ENCODE measurements around the gene ZCCHC17. TPM values are rescaled to one million over a fixed set of nuclear protein-coding genes. Genes with fewer than 3 reads are reported as not detected.
"Not testable (repeated sequence)": the region's sequence is repeated elsewhere in the genome, so short reads cannot be mapped to it uniquely, and the experiment has no call there.

ZCCHC17 gene
- 55.8 TPM for polyA plus RNA-seq (2012; ENCODE audit: insufficient read depth, insufficient read length)

DNA sequence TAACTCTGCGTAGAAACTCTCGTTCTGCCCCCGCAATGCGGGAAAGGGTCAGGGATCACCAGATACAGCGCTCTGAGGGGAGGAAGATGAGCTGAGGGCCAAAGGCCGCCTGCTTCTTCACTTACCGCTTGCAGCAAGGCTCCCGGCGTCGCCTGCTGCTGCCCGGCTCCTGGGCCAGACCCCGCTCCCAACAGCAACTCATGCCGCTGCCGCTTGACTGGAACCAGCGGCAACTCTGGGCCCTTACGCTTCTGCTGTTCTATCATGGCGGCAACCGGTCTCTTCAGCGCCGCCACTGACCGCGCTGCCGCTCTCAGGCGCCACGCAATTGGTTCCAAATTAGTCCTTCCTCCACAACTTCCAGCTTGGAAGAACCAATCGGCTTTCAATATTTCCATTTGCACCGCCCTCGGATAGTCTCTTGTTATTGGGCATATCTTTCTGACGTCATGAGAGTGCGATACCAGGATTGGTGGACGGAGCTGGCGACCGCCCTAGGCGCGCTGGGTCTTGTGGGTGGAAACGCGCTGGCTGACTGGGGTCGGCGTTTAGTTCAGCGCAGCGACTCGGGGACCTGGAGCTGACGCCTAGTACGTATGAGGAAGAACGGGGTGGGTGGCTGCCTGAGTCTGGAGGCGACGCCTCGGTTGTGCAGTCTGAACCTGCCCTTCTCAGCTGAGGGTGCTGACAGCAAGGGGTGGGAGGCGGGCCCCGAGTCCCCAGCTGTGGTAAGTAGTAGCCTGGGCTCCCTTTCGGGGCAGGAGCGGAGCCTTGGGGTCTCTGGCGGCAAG lies at the start of gene ZCCHC17, which contains the start of gene SNRNP40:
TSS of gene ZCCHC17 (plus strand) at position 547 of the 791 bp plus-strand sequence. CDS start 13,067 bp downstream, outside the sequence.
TSS of gene SNRNP40 (minus strand) at position 303 of the 791 bp plus-strand sequence. CDS start at position 266, 37 bp downstream.
- peak; percentile 99 for DNase-seq (ENCODE audit: low read depth, low spot score)
- H3K4me3 ChIP-seq (ENCODE audit: low read length) = peak within 1 kb of the TSS; percentile 100

- H3K4me3 ChIP-seq (ENCODE audit: low read length) = no peak overlapping the region
- DNase-seq (ENCODE audit: low read depth, low spot score) = no peak
Measured at GRCh38 chr1:31248276-31248675, 48.6 kb upstream of the ZCCHC17 start.

GRCh38 chr1:31249854-31250253 lies 47.0 kb upstream of the ZCCHC17 start:
- DNase-seq (ENCODE audit: low read depth, low spot score) = no peak
- no peak overlapping the region for H3K4me3 ChIP-seq (ENCODE audit: low read length)

GRCh38 chr1:31257213-31257612 lies 39.6 kb upstream of the ZCCHC17 start:
- DNase-seq (ENCODE audit: low read depth, low spot score) = no peak
- H3K4me3 ChIP-seq (ENCODE audit: low read length) = no peak overlapping the region

DNA sequence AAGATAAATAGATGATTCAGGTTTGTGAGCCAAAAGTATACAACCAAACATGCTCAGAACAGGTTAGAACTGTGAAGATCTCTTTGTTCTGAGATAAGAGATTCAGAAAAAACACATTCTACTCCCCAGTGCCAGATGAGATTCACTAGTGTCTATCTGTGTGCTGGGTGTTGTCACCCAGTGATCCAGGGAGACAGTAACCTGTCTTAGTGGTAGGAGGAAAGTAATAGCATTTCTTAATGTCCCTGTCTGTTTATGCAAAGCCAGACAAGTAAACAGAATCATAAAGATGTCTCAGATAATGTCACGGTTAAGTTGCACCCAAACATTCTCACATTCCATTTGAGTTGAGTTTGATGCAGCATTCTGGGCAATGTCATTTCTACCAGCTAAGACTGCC lies 38.3 kb upstream of the ZCCHC17 start:
- no peak for DNase-seq (ENCODE audit: low read depth, low spot score)

DNA sequence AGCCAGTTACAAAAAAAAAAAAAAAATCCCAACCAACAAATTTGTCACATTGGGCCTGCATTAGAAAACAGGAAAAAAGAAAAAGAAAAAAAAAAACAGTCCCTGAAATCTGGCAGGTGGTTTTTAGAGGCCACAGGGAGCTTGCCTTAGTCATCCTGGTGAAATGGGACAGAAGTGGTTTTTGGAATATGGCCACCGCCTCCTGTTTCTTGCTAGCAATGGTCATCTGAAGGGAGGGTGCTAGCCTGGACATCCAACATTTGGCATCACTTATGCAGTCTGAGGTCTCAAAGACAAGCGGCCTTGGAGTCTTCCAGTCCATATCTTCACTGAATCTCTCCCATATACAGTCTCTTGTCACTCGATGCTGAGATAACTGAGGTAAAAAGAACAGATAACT lies 37.1 kb upstream of the ZCCHC17 start:
- no peak for DNase-seq (ENCODE audit: low read depth, low spot score)
- no peak overlapping the region for H3K4me3 ChIP-seq (ENCODE audit: low read length)

More for the DNA sequence above, 38.3 kb upstream of the ZCCHC17 start:
- H3K4me3 ChIP-seq (ENCODE audit: low read length) = no peak overlapping the region

DNA sequence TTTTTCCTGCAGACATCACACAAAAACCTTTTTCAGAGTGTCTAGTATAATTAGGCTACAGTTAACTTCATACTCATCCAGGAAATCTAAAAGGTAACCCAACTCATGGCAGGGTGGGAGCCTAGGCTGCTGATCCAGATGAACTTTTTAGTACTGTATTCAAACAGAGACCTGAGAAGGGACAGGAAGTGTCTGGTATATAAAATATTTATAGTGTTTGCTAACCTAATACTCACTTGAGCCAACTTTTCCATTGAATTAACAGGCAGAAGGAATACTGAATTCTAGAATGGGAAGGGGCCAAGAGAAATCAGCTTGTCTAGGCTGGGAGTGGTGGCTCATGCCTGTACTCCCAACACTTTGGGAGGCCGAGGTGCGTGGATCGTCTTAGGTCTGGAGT lies 34.9 kb upstream of the ZCCHC17 start:
- no peak for DNase-seq (ENCODE audit: low read depth, low spot score)

GRCh38 chr1:31262393-31262792 lies 34.4 kb upstream of the ZCCHC17 start:
- H3K4me3 ChIP-seq (ENCODE audit: low read length); DNase-seq (ENCODE audit: low read depth, low spot score): not testable (repeated sequence)

More for the DNA sequence above, 34.9 kb upstream of the ZCCHC17 start:
- H3K4me3 ChIP-seq (ENCODE audit: low read length) = no peak overlapping the region

GRCh38 chr1:31263408-31263807 lies 33.4 kb upstream of the ZCCHC17 start:
- DNase-seq (ENCODE audit: low read depth, low spot score) = no peak
- H3K4me3 ChIP-seq (ENCODE audit: low read length) = no peak overlapping the region

- H3K4me3 ChIP-seq (ENCODE audit: low read length) = no peak overlapping the region
- DNase-seq (ENCODE audit: low read depth, low spot score) = no peak
Measured at GRCh38 chr1:31264790-31265386, 31.9 kb upstream of the ZCCHC17 start.

- DNase-seq (ENCODE audit: low read depth, low spot score) = no peak
- no peak overlapping the region for H3K4me3 ChIP-seq (ENCODE audit: low read length)
Measured at GRCh38 chr1:31266547-31266946, 30.3 kb upstream of the ZCCHC17 start.

DNA sequence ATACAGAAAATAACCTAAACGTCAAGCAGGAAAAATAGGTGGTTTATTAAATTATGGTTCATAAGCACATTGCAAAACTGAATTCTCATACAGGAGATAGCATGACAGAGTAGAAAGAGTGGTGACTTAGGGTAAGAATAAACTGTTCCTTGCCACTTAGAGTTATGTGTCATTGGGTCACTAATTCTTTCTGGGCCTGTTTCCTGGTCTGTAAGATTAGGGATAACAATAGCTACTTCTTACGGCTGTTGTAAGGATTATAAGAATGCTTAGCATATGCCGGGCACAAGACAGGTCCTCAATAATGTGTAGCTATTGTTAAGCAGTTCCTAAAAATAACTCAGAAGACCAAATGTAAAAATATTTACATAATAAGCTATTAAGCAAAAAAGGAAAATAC lies 24.5 kb upstream of the ZCCHC17 start:
- no peak overlapping the region for H3K4me3 ChIP-seq (ENCODE audit: low read length)
- DNase-seq (ENCODE audit: low read depth, low spot score) = no peak

DNA sequence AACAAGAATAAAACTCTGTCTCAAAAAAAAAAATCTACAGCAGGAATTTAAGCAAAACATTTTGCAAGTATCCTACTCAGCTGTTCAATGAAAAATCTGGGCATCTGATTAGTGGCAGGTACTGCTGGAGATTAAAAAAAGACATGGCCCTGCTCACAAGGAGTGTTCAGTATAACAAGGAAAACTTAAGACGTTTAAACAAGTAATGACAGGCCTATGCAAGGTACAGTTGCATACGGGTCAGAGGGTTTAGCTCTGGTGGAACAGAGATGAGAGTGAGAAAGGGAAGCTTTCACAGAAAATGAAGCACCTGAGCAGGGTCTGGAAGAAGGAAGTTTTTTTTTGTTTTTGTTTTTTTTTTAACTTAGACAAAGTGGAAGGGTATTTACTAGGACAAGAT lies 23.2 kb upstream of the ZCCHC17 start:
- no peak overlapping the region for H3K4me3 ChIP-seq (ENCODE audit: low read length)
- DNase-seq (ENCODE audit: low read depth, low spot score) = no peak

DNA sequence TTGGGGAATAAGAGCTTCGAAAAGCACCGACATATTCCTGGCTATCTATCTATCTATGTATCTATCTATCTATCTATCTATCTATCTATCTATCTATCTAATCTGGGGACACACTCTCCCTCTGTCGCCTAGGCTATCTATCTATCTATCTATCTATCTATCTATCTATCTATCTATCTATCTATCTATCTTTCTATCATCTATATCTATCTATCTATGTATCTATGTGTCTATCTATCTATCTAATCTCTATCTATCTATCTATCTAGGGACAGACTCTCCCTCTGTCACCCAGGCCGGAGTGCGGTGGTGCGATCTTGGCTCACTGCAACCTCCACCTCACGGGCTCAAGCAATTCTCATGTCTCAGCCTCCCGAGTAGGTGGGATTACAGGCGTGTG lies 14.4 kb upstream of the ZCCHC17 start:
- DNase-seq (ENCODE audit: low read depth, low spot score); H3K4me3 ChIP-seq (ENCODE audit: low read length): not testable (repeated sequence)

DNA sequence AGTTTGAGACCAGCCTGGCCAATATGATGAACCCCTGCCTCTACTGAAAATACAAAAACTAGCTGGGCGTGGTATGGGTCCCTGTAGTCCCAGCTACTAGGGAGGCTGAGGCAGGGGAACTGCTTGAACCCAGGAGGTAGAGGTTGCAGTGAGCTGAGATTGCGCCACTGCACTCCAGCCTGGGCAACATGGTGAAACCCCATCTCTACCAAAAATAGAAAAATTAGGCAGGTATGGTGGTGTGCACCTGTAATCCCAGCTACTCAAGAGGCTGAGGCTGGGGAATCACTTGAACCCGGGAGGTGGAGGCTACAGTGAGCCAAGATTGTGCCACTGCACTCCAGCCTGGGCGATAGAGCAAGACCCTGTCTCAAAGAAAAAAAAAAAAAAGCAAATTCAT lies 9.0 kb upstream of the ZCCHC17 start:
- not testable (repeated sequence) for DNase-seq (ENCODE audit: low read depth, low spot score); H3K4me3 ChIP-seq (ENCODE audit: low read length)

DNA sequence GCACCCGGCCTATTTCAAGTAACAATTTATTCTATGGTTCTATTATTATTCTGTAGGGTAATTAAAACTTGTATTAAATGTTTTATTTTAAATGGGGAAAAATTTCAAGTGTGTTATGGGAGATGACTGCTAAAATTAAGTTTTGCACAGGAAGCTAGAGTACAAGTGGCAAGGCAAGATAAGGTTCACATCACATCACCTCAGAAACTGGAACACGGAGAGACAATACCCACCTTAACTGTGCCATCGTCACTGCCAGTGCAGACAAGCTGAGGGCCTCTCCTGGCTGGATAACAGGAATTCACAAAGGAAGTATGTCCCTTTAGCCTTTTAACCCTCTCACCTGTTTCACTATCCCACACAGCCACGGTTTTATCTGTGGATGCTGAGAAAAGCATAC lies 7.8 kb upstream of the ZCCHC17 start:
- no peak overlapping the region for H3K4me3 ChIP-seq (ENCODE audit: low read length)
- no peak for DNase-seq (ENCODE audit: low read depth, low spot score)

- H3K4me3 ChIP-seq (ENCODE audit: low read length) = peak overlapping the region; percentile 100
- no peak for DNase-seq (ENCODE audit: low read depth, low spot score)
Measured at GRCh38 chr1:31295874-31296485, 852 bp upstream of the ZCCHC17 start.

DNA sequence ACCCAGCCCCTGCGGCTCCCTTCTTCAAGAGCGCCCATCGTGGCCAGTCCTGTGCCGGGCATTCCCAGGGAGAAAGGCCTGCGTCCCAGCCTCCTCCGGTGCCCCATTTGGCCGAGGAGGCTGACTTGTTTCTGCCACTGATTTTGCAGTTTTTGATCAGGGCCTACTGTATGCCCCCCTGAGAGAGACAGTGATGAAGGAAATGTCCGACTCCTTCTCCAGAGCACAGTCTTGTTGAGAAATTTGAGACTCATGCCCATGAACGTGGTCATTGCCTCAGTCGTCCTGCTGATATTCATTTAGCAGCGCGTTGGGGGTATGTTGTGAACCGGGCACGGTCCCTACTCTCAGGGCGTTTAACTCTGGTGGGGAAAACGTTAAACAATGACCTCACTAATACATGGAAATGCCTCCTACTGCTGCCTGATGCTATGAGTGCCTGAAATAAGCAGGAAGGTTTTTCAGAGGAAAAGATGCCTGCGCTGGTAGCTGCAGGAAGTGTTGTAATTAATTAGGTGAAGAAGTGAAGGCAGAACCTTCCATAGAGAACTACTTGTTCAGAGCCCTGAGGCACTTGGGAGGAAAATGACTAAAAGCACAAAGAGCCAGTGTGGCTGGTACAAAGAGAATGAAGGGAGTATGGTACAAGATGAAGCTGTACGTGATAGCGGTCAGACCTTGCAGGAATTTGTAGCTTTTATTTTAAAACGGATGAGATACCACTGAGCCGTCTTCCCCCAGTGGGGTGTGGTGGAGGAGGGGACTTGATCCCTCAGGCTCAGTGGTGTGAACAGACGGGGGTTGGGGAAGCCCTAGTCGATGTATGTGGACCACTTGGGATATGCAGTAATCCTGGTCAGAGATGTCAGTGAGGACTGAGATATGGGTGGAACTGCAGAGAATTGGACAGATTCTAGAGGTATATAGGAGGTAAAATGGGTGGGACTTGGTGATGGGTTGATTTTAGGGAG lies 730 bp downstream of the ZCCHC17 start:
- H3K4me3 ChIP-seq (ENCODE audit: low read length) = peak overlapping the region; percentile 100
- no peak for DNase-seq (ENCODE audit: low read depth, low spot score)

- no peak for DNase-seq (ENCODE audit: low read depth, low spot score)
- no peak overlapping the region for H3K4me3 ChIP-seq (ENCODE audit: low read length)
Measured at GRCh38 chr1:31299365-31299764, 2.5 kb downstream of the ZCCHC17 start.
